GM12878 (cell line): ENCODE data around the gene HSF2BP. TPM values are rescaled to one million over a fixed set of nuclear protein-coding genes. Genes with fewer than 3 reads are reported as not detected.

Experiments
- BACH1 ChIP-seq: fragments of 450-650 bp; IDR thresholded peaks from 2 replicates; pipeline ENCODE4 v1.6.1; 2017; ENCODE audit warnings: mild to moderate bottlenecking, borderline replicate concordance
- BHLHE40 ChIP-seq, 2 experiments: fragments of 450-650 bp in 1 of 2; IDR thresholded peaks; 2 replicates each; pipeline ENCODE4 v1.6.1; 2011 to 2017; ENCODE audit warnings: low read depth in 2 of 2, borderline replicate concordance in 1 of 2, improper control_type of control experiment in 1 of 2, low read length in 1 of 2, mild to moderate bottlenecking in 1 of 2
- BRCA1 ChIP-seq: IDR thresholded peaks from 2 replicates; pipeline ENCODE4 v1.6.1; 2011; ENCODE audit warnings: low read depth, low read length, improper control_type of control experiment
- HSF1 ChIP-seq: fragments of 150-350 bp; IDR thresholded peaks from 2 replicates; pipeline ENCODE4 v1.6.1; 2014; ENCODE audit warnings: mild to moderate bottlenecking, low read depth, low read length
- IKZF2 ChIP-seq, 2 experiments: fragments of 450-650 bp; IDR thresholded peaks; 2 replicates each; pipeline ENCODE4 v1.6.1; 2017; ENCODE audit warnings: mild to moderate bottlenecking in 2 of 2, moderate library complexity in 2 of 2
- IRF5 ChIP-seq: fragments of 450-650 bp; IDR thresholded peaks from 2 replicates; pipeline ENCODE4 v1.6.1; 2017; ENCODE audit warnings: borderline replicate concordance
- KAT2A ChIP-seq: conservative IDR thresholded peaks from 2 replicates; pipeline ENCODE4 v1.6.1; 2011; ENCODE audit warnings: low read depth, low read length; ENCODE audit not compliant: control insufficient read depth
- LARP7 ChIP-seq: fragments of 450-650 bp; IDR thresholded peaks from 2 replicates; pipeline ENCODE4 v1.6.1; 2017; ENCODE audit warnings: mild to moderate bottlenecking
- SMARCA5 ChIP-seq: fragments of 450-650 bp; IDR thresholded peaks from 2 replicates; pipeline ENCODE4 v1.6.1; 2017; ENCODE audit warnings: mild to moderate bottlenecking
- SMC3 ChIP-seq: IDR thresholded peaks from 2 replicates; pipeline ENCODE4 v1.6.1; 2011; ENCODE audit warnings: low read length, improper control_type of control experiment, borderline replicate concordance
- YY1 ChIP-seq: IDR thresholded peaks from 2 replicates; pipeline ENCODE4 v1.6.1; 2011; ENCODE audit warnings: low read depth, mild to moderate bottlenecking, low read length
- ZNF592 ChIP-seq: fragments of 450-650 bp; IDR thresholded peaks from 2 replicates; pipeline ENCODE4 v1.6.1; 2017; ENCODE audit warnings: mild to moderate bottlenecking, moderate library complexity
- polyA plus RNA-seq, 11 experiments: library from polyadenylated mRNA; depleted of rRNA in 4 of 11; unstranded in 6 of 11; stranded (reverse) in 5 of 11; fragments of >200 nt; fragmentation: Nextera tagmentation in 4 of 11; fragmentation: Illumina TruSeq in 1 of 11; extraction: Ambion mirVana in 4 of 11; extraction: Trizol in 1 of 11; gene quantifications; 1 replicate in 1 of 11; 2 replicates in 10 of 11; pipeline versions ENCODE4 v1.2.1 to v1.2.3, GENCODE V29; 2011 to 2016; ENCODE audit warnings: inconsistent platforms in 2 of 11, missing spikeins in 2 of 11, low read depth in 1 of 11
- total RNA-seq, 4 experiments: library from RNA; depleted of rRNA in 3 of 4; stranded (reverse); fragments of >200 nt in 3 of 4; fragmentation: Illumina TruSeq in 1 of 4; extraction: Trizol in 1 of 4; gene quantifications; 2 replicates each; pipeline versions ENCODE4 v1.2.1 to v1.2.3, GENCODE V29; 2013 to 2021

The HSF2BP gene
- total and polyA plus RNA-seq, 10 of the 15 experiments (the other 5 are each of a cell fraction or from before 2014, with no cell fraction given), result 0.07 to 0.81 (median 0.35) TPM

GRCh38 chr21:43646550-43647260 lies 12.6 kb downstream of the HSF2BP start (continued):
- TF ChIP-seq IRF5 (no peak), LARP7 (peak; percentile 46), SMC3 (peak; percentile 96), IKZF2 (IDR thresholded peaks at IDR 0.05) (peak in 1 of 2 experiments; percentile 22; a peak in 1 of 4 replicates), BRCA1 (no peak), SMARCA5 (peak; percentile 21; the same call in 1 of the 2 replicates), ZNF592 (0 out of 2 replicates have a peak, but pooled peaks have one; percentile 23), BACH1 (0 out of 2 replicates have a peak, but pooled peaks have one; percentile 20), BHLHE40 (IDR thresholded peaks at IDR 0.05; ENCODE audit: borderline replicate concordance in 1 of 2, low read depth in 2 of 2, low read length in 1 of 2) (0 out of 4 replicates have a peak, but pooled peaks have one; percentile 11 to 20), HSF1 (peak; percentile 60; the same call in 1 of the 2 replicates), KAT2A (no peak), YY1 (peak; percentile 60)
